Esophagus muscularis mucosa (tissue), 3 donors: Measurements from ENCODE around the gene PARG.

Experiments used
- CTCF ChIP-seq, 3 experiments: fragments of 200-600 bp in 2 of 3; fragments of 450-650 bp in 1 of 3; sonication (generic) in 2 of 3; IDR thresholded peaks; one replicate each; pipeline ENCODE4 v1.5.1; 2017 to 2019; ENCODE audit warnings: antibody characterized with exemption in 3 of 3, mild to moderate bottlenecking in 2 of 3, moderate library complexity in 1 of 3
- POLR2A ChIP-seq: fragments of 450-650 bp; IDR thresholded peaks from one replicate; pipeline ENCODE4 v1.6.1; 2017; ENCODE audit warnings: antibody characterized with exemption, moderate library complexity, mild to moderate bottlenecking, low read depth
- POLR2AphosphoS5 ChIP-seq, 2 donors: sonication (generic); formaldehyde crosslinking; IDR thresholded peaks; one replicate each; pipeline ENCODE4 v1.6.1; 2017; ENCODE audit warnings: antibody characterized with exemption in 2 of 2

- TF ChIP-seq CTCF (IDR thresholded peaks at IDR 0.05), result no peak
- no peak for TF ChIP-seq POLR2AphosphoS5 (IDR thresholded peaks at IDR 0.05)
- no peak for TF ChIP-seq POLR2A
Measured at GRCh38 chr10:49834201-49834600, 107.6 kb downstream of the PARG start.
